GM19455 (cell line): ENCODE data around the gene UNC5C.

ENCODE experiments used
- ATAC-seq: cut with Tn5 transposase; IDR thresholded peaks from one replicate; pipeline ENCODE4 v1.9.1; 2021; ENCODE audit not compliant: unreplicated experiment

UNC5C gene

GRCh38 chr4:95358421-95358820 is 190.4 kb downstream of the UNC5C start:
- no peak for ATAC-seq

GRCh38 chr4:95355021-95355420 is 193.8 kb downstream of the UNC5C start:
- ATAC-seq, result no peak

DNA sequence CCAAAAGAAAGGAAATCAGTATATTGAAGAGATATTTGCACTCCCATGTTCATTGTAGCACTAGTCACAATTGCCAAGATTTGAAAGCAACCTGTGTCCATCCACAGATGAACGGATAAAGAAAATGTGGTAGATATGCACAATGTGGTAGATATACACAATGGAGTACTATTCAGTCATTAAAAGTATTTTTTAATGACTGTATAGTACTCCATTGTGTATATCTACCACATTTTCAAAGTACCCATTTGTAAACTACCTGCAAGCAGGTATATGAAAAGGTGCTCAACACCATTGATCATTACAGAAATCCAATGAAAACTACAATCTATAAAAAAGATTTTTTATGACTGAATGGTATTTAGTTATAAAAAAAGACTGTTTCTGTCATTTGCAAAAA is 200.4 kb downstream of the UNC5C start:
- no peak for ATAC-seq

DNA sequence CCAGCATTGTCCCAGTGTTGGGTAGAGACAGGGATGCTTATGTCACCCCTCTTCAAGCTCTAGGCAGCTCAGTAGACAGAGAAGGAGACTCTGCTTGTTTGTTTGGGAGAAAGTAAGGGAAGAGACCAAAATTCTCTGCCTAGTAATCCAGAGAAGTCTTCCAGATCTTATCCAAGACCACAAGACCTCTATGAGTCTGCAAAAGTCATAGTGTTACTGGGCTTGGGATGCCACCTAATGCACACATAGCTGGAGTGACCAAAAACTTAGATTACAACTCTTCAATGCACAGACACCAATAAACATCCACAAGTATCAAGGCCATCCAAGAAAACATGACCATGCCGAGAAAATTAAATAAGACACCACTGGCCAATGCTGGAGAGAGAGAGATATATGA is 205.5 kb downstream of the UNC5C start:
- no peak for ATAC-seq

DNA sequence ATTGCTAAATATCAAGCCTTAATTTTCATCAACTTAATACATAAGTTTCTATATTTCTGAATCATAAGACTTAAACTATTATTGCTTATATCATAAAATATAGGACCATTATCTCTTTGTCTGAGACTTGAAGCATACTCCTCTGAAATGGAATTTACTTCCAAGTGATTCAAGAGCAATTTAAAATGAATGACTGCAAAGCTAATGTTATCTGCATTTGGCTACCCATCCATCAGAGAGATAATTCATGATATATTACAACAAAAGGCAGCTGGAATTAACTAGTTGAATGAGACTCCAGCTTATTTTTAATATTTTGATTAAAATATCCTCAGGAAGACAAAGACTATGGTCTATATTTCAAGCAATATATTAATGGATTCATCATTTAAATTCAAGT is 208.6 kb downstream of the UNC5C start:
- ATAC-seq, result no peak

DNA sequence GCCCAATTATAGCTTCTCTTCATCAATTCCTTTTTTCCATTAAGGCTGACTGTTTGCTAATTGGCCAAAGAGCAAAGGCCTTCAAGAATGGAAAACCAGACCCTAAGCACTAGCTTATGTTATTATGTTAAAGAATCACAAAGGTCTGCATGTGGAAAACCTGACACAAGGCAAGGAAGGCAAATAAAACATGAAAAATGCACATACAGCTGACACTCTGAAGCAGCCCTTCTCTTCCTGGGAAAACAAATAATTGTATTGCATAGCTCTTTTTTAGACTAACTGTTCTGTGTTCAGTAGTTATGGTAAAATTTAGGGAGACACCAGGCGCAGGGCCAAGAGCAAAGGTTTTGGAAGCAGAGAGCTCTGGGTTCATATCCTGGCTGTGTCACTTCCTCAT is 223.1 kb downstream of the UNC5C start:
- ATAC-seq, result no peak

DNA sequence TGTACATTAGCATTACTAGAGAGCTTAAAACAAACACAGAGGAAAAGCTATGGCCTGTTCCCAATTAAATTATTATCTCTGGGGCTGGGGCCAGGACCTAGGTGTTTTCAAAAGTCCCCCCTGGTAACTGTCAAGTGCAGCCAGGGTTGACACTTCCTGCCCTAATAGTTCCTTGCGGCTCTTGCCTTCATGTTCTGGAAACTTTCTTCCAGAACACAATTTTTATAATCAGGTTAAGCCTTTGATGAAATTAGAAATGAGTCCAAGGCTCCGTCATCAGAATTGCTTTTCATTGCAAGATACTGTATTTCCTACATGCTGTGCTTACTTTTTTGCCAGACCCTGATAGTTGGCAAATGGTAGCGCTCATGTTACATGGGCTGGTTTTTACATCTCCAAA is 229.6 kb downstream of the UNC5C start:
- no peak for ATAC-seq

GRCh38 chr4:95318483-95318882 is 230.3 kb downstream of the UNC5C start:
- no peak for ATAC-seq

- no peak for ATAC-seq
Observed at GRCh38 chr4:95318044-95318443, 230.7 kb downstream of the UNC5C start.

DNA sequence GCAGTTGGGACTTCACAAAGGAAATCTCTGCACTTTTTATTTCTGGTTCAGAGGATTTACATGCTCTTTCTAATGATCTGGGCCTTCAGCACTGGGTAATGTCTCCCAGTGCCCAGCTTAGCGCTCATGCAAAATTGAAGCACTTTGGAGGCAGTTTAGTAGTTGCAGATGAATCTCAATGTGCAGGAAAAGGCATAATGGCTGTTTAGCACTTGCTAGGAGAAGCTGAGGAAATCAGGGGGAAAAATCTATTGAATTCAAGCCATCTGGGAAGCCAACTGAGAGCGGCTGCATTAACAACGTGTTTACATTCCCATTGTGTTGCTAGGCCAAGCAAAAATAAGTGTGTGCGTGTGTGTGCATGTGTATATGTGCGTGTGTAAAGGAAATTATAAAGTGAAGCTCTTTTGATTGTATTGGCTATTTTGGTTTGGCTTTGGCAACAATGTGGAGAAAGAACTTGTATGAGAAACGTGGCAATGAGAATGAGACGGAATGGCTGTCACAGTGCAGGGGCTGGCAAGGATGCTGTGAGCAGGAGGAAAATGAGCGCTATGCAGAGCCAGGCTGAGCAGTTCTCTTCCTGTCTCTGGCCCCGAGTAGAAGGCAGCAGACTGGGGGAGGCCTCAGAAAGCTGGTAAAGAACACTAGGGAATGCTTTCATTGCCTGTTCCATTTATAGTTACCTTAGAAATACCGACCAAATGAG is 231.5 kb downstream of the UNC5C start:
- no peak for ATAC-seq

DNA sequence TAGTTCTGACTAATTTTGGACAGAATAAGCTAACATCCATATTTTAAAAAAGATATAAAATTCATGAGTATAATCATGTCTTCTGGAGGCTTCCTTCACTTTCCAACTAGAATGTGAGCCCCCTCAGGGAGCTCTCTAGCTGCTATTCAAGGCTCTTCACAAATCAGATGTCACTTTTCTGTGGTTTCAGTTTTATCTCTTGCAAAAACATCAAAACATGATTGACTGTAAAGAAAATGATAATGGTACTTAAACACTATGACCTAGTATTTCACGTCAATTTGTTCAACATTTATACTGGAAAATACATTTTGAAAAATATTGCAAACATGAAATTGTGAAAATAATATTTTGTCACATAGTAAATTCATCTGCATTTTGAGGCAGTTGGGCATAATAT is 234.2 kb downstream of the UNC5C start:
- no peak for ATAC-seq

- no peak for ATAC-seq
Observed at GRCh38 chr4:95304898-95305297, 243.9 kb downstream of the UNC5C start.

DNA sequence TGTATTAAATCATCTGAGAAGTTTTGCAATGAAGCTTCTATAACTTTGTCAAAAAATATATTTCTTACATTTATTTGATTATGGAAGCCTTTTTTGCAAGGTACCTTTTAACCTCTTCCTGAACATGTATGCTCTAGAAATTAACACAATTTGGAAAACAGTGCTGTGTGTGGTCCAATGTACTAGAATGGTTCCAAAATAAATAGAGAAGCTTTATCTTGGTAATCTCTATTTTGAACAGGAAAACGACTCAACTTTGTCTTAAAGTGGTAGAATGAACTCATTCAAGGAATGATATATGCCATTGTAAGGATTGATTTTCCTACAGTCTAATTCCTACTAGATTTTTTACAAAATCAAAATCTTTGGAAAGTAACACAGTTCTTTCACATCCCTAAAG is 248.5 kb downstream of the UNC5C start:
- ATAC-seq, result no peak

- no peak for ATAC-seq
Observed at GRCh38 chr4:95296052-95296451, 252.7 kb downstream of the UNC5C start.

DNA sequence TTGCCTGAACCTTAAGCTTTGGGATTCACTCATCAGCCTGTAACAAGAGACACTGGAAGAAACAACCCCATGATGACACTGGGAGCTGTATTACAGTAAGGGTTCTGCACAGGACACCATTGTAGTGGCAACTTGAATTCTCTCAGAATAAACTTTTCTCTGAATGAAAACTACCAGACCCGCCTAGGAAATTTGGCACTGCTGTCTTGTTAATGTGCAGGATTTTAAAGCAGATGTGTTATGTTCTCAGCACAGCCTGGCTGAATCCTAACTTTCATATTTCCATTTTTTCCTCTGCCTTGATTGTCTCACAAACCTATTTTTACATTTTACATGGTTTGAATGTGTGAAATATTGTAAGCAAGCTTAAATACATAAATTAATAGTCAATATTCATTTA is 253.6 kb downstream of the UNC5C start:
- no peak for ATAC-seq

- no peak for ATAC-seq
Observed at GRCh38 chr4:95294321-95294720, 254.5 kb downstream of the UNC5C start.

DNA sequence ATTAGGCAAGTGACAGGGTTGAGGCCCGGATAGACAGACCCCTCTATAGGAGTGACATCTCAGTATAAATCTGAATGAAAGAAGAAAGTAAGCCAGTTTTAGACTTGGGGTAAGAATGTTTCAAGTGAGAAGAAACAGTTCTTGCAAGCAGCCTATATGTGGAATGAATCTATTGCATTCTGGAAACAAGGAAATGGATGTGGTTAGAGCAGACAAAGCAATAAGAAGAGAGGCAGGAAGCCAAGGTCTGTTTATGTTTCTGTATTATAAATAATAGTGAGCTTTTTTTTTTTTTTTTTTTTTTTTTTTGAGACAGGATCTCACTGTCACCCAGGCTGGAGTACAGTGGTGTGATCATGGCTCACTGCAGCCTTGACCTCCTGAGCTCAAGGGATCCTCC is 255.8 kb downstream of the UNC5C start:
- ATAC-seq, result no peak

DNA sequence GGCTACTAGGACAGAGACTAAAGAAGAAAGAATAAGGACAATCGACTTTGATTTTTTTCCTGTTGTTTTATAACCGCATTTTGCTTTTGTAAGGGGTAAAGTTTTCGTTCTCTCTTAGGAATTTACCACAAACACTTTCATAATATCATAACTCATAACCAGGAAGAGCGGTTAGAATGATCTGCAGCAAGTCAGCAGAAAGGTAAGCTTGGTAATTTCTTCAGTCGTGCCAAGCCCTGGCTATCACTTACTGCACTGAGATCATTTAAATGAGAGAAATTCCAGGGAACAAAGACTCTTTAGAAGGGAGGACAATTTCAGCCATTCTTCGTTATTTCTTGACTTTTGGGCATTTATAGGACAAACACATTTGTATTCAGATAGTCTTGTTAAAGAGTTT is 258.1 kb downstream of the UNC5C start:
- ATAC-seq, result no peak

- peak; percentile 50 for ATAC-seq
Observed at GRCh38 chr4:95289028-95289634, 259.6 kb downstream of the UNC5C start.

DNA sequence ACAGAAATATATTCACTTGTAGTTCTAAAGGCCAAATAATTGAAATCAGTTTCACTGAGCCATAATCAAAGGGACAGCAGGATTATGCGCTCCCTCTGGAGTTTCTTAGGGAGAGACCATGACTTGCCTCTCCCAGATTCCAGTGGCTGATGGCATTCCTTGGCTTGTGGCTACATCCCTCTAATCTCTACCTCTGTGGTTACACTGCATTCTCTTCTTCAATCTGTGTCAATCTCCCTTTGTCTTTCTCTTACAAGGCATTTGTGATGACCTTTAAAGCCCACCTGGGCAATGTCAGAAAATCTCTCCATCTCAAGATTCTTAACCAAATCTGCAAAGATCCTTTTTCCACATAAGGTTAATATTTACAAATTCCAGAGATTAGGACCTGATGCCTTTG is 260.2 kb downstream of the UNC5C start:
- no peak for ATAC-seq

DNA sequence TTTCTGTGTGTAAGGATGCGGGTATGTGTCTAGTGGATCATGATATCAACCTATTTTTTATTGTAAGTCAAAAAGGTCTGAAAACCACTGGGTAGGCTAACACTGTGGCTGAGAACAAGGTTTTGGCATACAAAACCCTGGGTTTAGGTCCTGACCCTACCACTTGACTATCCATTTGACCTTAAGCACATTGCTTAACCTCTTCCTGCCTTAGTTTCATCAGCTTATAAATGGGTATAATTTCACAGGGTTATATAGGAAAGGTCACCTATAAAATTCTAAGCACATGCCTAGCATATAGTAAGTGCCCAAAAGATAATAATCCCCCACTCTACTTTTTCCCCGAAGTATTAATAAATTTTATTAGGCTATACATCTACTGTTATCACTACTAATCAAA is 263.0 kb downstream of the UNC5C start:
- no peak for ATAC-seq

GRCh38 chr4:95284655-95285054 is 264.1 kb downstream of the UNC5C start:
- ATAC-seq, result no peak

- no peak for ATAC-seq
Observed at GRCh38 chr4:95283320-95283719, 265.5 kb downstream of the UNC5C start.
